HepG2 (cell line): ENCODE measurements around the gene MATR3. TPM values are rescaled to one million over a fixed set of nuclear protein-coding genes. Genes with fewer than 3 reads are reported as not detected.

Experiments used
- ATAC-seq: fragments of 200-7000 bp; cut with Tn5 transposase; 3 replicates; pipeline ENCODE4 v1.9.1; 2020; ENCODE audit warnings: mild to moderate bottlenecking, moderate library complexity
- BruUV-seq: library from RNA; stranded (reverse); fragments of 400-500 nt; replicated peaks from 2 replicates; lab custom pipeline; 2021; lab: Mats Ljungman, UMichigan
- CTCF ChIA-PET: fragments of 300-600 bp; formaldehyde crosslinking; extraction: SDS; loops from one replicate; lab custom pipeline; 2021; ENCODE audit warnings: low total read pairs, inconsistent platforms, low intra/inter-chr PET ratio; lab: Yijun Ruan, JAX
- POLR2A ChIA-PET: fragments of 350-600 bp; sonication (Branson Sonifier 250); formaldehyde crosslinking; loops from one replicate; lab custom pipeline; 2020; ENCODE audit warnings: antibody characterized with exemption, inconsistent platforms; lab: Yijun Ruan, JAX
- DNase-seq: peaks from one replicate; pipeline ENCODE4 v3.0.0-alpha.2; 2015; ENCODE audit warnings: low spot score
- FAIRE-seq: peaks from 3 replicates; lab custom pipeline; 2011; peaks lifted over from hg19 to GRCh38; lab: Jason Lieb, UNC
- H2AFZ ChIP-seq: one replicate; pipeline ENCODE4 v1.6.1; 2011; ENCODE audit warnings: low read length, inconsistent platforms
- H3K27ac ChIP-seq: fragments of 300-600 bp; 3 replicates; pipeline ENCODE4 v1.8.0; 2011; ENCODE audit warnings: mixed run types, mild to moderate bottlenecking, mixed read lengths, low read length, inconsistent platforms; ENCODE audit not compliant: insufficient read depth; ENCODE audit errors: extremely low read length
- H3K27me3 ChIP-seq, 2 experiments: fragments of 200-600 bp in 1 of 2; 2 replicates in 1 of 2; 3 replicates in 1 of 2; pipeline versions ENCODE4 v1.6.0 to v1.8.0; 2011; ENCODE audit warnings: low read length in 2 of 2, mild to moderate bottlenecking in 2 of 2, moderate library complexity in 2 of 2, inconsistent platforms in 1 of 2; ENCODE audit not compliant: insufficient read depth in 2 of 2, control insufficient read depth in 1 of 2
- H3K36me3 ChIP-seq, 2 experiments: fragments of 200-600 bp in 1 of 2; replicated peaks in 1 of 2; 2 replicates in 1 of 2; 3 replicates in 1 of 2; pipeline versions ENCODE4 v1.5.1 to v1.8.0; 2011; ENCODE audit warnings: low read length in 2 of 2, inconsistent platforms in 1 of 2; ENCODE audit not compliant: insufficient read depth in 2 of 2, control insufficient read depth in 1 of 2
- H3K4me1 ChIP-seq: 2 replicates; pipeline ENCODE4 v1.5.1; 2012; ENCODE audit warnings: low read length, inconsistent platforms; ENCODE audit not compliant: insufficient read depth
- H3K4me2 ChIP-seq: 2 replicates; pipeline ENCODE4 v1.6.0; 2011; ENCODE audit warnings: low read depth, low read length, inconsistent platforms
- H3K4me3 ChIP-seq, 3 experiments: fragments of 200-600 bp in 1 of 3; sonication (generic), shearing (Covaris generic) in 1 of 3; replicated peaks in 1 of 3; 2 replicates each; pipeline ENCODE4 v1.5.1; 2011 to 2016; ENCODE audit warnings: low read length in 3 of 3, inconsistent platforms in 2 of 3, low read depth in 2 of 3, mild to moderate bottlenecking in 2 of 3, control low read depth in 1 of 3, mixed read lengths in 1 of 3; ENCODE audit not compliant: insufficient read depth in 1 of 3
- H3K79me2 ChIP-seq: one replicate; pipeline ENCODE4 v1.6.1; 2011; ENCODE audit warnings: low read length, inconsistent platforms; ENCODE audit not compliant: insufficient read depth
- H3K9ac ChIP-seq: 2 replicates; pipeline ENCODE4 v1.6.0; 2011; ENCODE audit warnings: mild to moderate bottlenecking, low read depth, low read length, inconsistent platforms; ENCODE audit not compliant: insufficient read depth
- H3K9me3 ChIP-seq: 2 replicates; pipeline ENCODE4 v1.5.1; 2012; ENCODE audit warnings: mild to moderate bottlenecking, low read length
- H4K20me1 ChIP-seq: 2 replicates; pipeline ENCODE4 v1.6.0; 2011; ENCODE audit warnings: inconsistent platforms, mild to moderate bottlenecking, low read length, moderate library complexity; ENCODE audit not compliant: insufficient read depth
- HINFP ChIP-seq: sonication (generic); formaldehyde crosslinking; IDR thresholded peaks from 2 replicates; pipeline ENCODE4 v1.4.0; 2020; ENCODE audit warnings: low read depth, mild to moderate bottlenecking, missing genetic modification reagents
- NAIF1 ChIP-seq: sonication (generic); formaldehyde crosslinking; IDR thresholded peaks from 2 replicates; pipeline ENCODE4 v1.5.0; 2020; ENCODE audit warnings: mild to moderate bottlenecking, missing genetic modification reagents, borderline replicate concordance
- PAXIP1 ChIP-seq: sonication (generic); formaldehyde crosslinking; conservative IDR thresholded peaks from 2 replicates; pipeline ENCODE4 v1.4.0; 2020; ENCODE audit warnings: mild to moderate bottlenecking, missing genetic modification reagents, moderate library complexity
- RFX5 ChIP-seq: IDR thresholded peaks from 2 replicates; pipeline ENCODE4 v1.6.1; 2011; ENCODE audit warnings: low read depth, low read length, improper control_type of control experiment
- SETDB1 ChIP-seq: sonication (generic); formaldehyde crosslinking; IDR thresholded peaks from 2 replicates; pipeline ENCODE4 v1.5.1; 2020; ENCODE audit warnings: missing genetic modification reagents, mild to moderate bottlenecking, borderline replicate concordance
- ZBTB10 ChIP-seq: sonication (generic); formaldehyde crosslinking; IDR thresholded peaks from 2 replicates; pipeline ENCODE4 v1.4.0; 2020; ENCODE audit warnings: missing genetic modification reagents, borderline replicate concordance
- ZBTB37 ChIP-seq: sonication (generic); formaldehyde crosslinking; IDR thresholded peaks from 2 replicates; pipeline ENCODE4 v1.4.0; 2020; ENCODE audit warnings: mild to moderate bottlenecking, missing genetic modification reagents
- ZFX ChIP-seq: sonication (generic); formaldehyde crosslinking; IDR thresholded peaks from 2 replicates; pipeline ENCODE4 v1.4.0; 2020; ENCODE audit warnings: mild to moderate bottlenecking, low read depth, missing genetic modification reagents, moderate library complexity
- ZKSCAN8 ChIP-seq: IDR thresholded peaks from 2 replicates; pipeline ENCODE4 v1.6.1; 2016; ENCODE audit warnings: borderline replicate concordance, missing genetic modification reagents, missing compliant biosample characterization
- ZNF207 ChIP-seq: fragments of 450-650 bp; IDR thresholded peaks from 2 replicates; pipeline ENCODE4 v1.6.1; 2016; ENCODE audit warnings: antibody characterized with exemption, borderline replicate concordance
- ZNF616 ChIP-seq: sonication (generic); formaldehyde crosslinking; IDR thresholded peaks from 2 replicates; pipeline ENCODE4 v1.5.0; 2020; ENCODE audit warnings: low read depth, mild to moderate bottlenecking, missing genetic modification reagents
- ZNF773 ChIP-seq: sonication (generic); formaldehyde crosslinking; IDR thresholded peaks from 2 replicates; pipeline ENCODE4 v1.4.0; 2020; ENCODE audit warnings: missing genetic modification reagents, borderline replicate concordance
- WGBS: methylation state at CpG from one replicate; pipeline ENCODE4 v1.1.6; 2017; ENCODE audit warnings: low lambda C conversion rate; 5-methylcytosine and 5-hydroxymethylcytosine counted together
- in situ Hi-C: cut with HindIII; loops from 2 replicates; pipeline ENCODE4 v1.10.0; 2017; ENCODE audit warnings: low pct_unique_long_range_greater_than_20kb; ENCODE audit not compliant: extremely low pct_ligation_motif_present
- intact Hi-C: fragments of 100-400 bp; cut with micrococcal nuclease; formaldehyde crosslinking; loops from one replicate; pipeline ENCODE4 v1.10.0; 2022; ENCODE audit not compliant: unreplicated experiment
- polyA plus RNA-seq, 8 experiments: library from polyadenylated mRNA; depleted of rRNA in 3 of 8; stranded (reverse) in 7 of 8; unstranded in 1 of 8; fragments of >200 nt; fragmentation: Illumina TruSeq in 4 of 8; extraction: Trizol in 4 of 8; gene quantifications; 2 replicates each; pipeline versions ENCODE4 v1.2.1 to v1.2.3, GENCODE V29; 2011 to 2016; ENCODE audit warnings: low read depth in 4 of 8, missing spikeins in 1 of 8, mixed read lengths in 1 of 8; ENCODE audit not compliant: insufficient read depth in 1 of 8
- total RNA-seq, 5 experiments: library from RNA; depleted of rRNA; stranded (reverse); fragments of >200 nt; fragmentation: Illumina TruSeq; extraction: Trizol; gene quantifications; 2 replicates each; pipeline ENCODE4 v1.2.3, GENCODE V29; 2016; ENCODE audit warnings: low read depth in 1 of 5
- TF ChIP-seq, protein P1 (sequence below): sonication (generic); formaldehyde crosslinking; IDR thresholded peaks from 2 replicates; pipeline ENCODE4 v1.8.0; 2023; ENCODE audit warnings: mild to moderate bottlenecking, missing genetic modification reagents

MATR3 gene
- total and polyA plus RNA-seq, 2 of the 13 experiments (the other 11 are each of a cell fraction or from before 2014, with no cell fraction given): 94.2 to 341 TPM

GRCh38 chr5:139342423-139342723, 48.8 kb downstream of the MATR3 start:
- Histone ChIP-seq H3K27me3 (no peaks in the 10 kb centered on the region; a peak in 1 of 5 replicates), H3K36me3 (0 out of 5 replicates have a peak, but pooled peaks cover 0 to 3% of the 10 kb centered on the region in 2 experiments), H3K27ac (peak overlapping the region; percentile 99), H3K4me1 (peaks cover 43% of the 10 kb centered on the region), H3K4me2 (peak overlapping the region; percentile 100), H3K9me3 (no peaks in the 10 kb centered on the region), H3K4me3 (peak overlapping the region; percentile 74 to 98 (median 84)), H3K9ac (peak overlapping the region; percentile 99), H3K79me2 (peaks cover 57% of the 10 kb centered on the region), H4K20me1 (peaks cover 46% of the 10 kb centered on the region), H2AFZ (no peak overlapping the region)
- 0% methylated on average over 7 of the region's 16 CpGs for WGBS
- ATAC-seq: no peak
- DNase-seq: no peak
- no TSS peak for BruUV-seq
- CTCF ChIA-PET: no interaction called here
- in situ Hi-C loops: no loop called here
- FAIRE-seq: peak; percentile 50
- intact Hi-C loops: no loop called here
- POLR2A ChIA-PET: interaction anchor here (0.8 to 3.1 kb wide), 20 partner anchors 10 to 767 kb away, joined by 3 to 38 read pairs (median 5); partner anchors contain the start of genes DNAJC18, HSPA9, MATR3 and SLC23A1
- TF ChIP-seq ZBTB37 (CRISPR knock-in tag): no peak
- no peak for TF ChIP-seq SETDB1 (CRISPR knock-in tag)
- TF ChIP-seq ZKSCAN8: no peak
- TF ChIP-seq ZFX (CRISPR knock-in tag): no peak
- TF ChIP-seq ZNF773 (CRISPR knock-in tag): no peak
- TF ChIP-seq NAIF1: peak; percentile 22; the same call in 1 of the 2 replicates
- no peak for TF ChIP-seq RFX5
- TF ChIP-seq HINFP (CRISPR knock-in tag): 0 out of 2 replicates have a peak, but pooled peaks have one; percentile 2
- no peak for TF ChIP-seq ZNF616 (CRISPR knock-in tag)
- TF ChIP-seq PAXIP1 (CRISPR knock-in tag): no peak
- no peak for TF ChIP-seq ZBTB10 (CRISPR knock-in tag)
- TF ChIP-seq ZNF207: no peak
- TF ChIP-seq, protein P1, sequence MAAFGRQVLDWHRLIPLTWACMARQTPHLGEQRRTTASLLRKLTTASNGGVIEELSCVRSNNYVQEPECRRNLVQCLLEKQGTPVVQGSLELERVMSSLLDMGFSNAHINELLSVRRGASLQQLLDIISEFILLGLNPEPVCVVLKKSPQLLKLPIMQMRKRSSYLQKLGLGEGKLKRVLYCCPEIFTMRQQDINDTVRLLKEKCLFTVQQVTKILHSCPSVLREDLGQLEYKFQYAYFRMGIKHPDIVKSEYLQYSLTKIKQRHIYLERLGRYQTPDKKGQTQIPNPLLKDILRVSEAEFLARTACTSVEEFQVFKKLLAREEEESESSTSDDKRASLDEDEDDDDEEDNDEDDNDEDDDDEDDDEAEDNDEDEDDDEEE (CRISPR knock-in tag): 0 out of 2 replicates have a peak, but pooled peaks have one; percentile 37
